VCaP (cell line): ENCODE results near the gene IKBKE.

Experiments
- H3K27ac ChIP-seq: fragments of 450-650 bp; 2 replicates; pipeline ENCODE4 v1.5.1; 2017
- CTCF ChIP-seq: fragments of 450-650 bp; conservative IDR thresholded peaks from 2 replicates; pipeline ENCODE4 v1.5.1; 2017; ENCODE audit warnings: mild to moderate bottlenecking, moderate library complexity

Gene IKBKE

GRCh38 chr1:206513312-206514111 is 43.2 kb downstream of the IKBKE start:
- no peak for TF ChIP-seq CTCF
- no peak overlapping the region; the same call in 1 of the 2 replicates for H3K27ac ChIP-seq

GRCh38 chr1:206514813-206515387 is 44.6 kb downstream of the IKBKE start:
- H3K27ac ChIP-seq = no peak overlapping the region
- no peak for TF ChIP-seq CTCF

- no peak for TF ChIP-seq CTCF
- no peak overlapping the region for H3K27ac ChIP-seq
Measured at GRCh38 chr1:206516728-206516990, 46.4 kb downstream of the IKBKE start.

GRCh38 chr1:206517784-206518183 is 47.5 kb downstream of the IKBKE start:
- no peak for TF ChIP-seq CTCF
- H3K27ac ChIP-seq = no peak overlapping the region

- H3K27ac ChIP-seq = no peak overlapping the region
- TF ChIP-seq CTCF = no peak
Measured at GRCh38 chr1:206518206-206518605, 47.9 kb downstream of the IKBKE start.

- no peak overlapping the region for H3K27ac ChIP-seq
- no peak for TF ChIP-seq CTCF
Measured at GRCh38 chr1:206518743-206519142, 48.5 kb downstream of the IKBKE start.

- peak overlapping the region; percentile 85 for H3K27ac ChIP-seq
- no peak for TF ChIP-seq CTCF
Measured at GRCh38 chr1:206521127-206521526, 50.9 kb downstream of the IKBKE start.
